GM12878 (cell line): Measurements from ENCODE around the gene ARPC5L.

Experiments used
- ATF3 ChIP-seq: IDR thresholded peaks from 2 replicates; pipeline ENCODE4 v1.6.1; 2011; ENCODE audit warnings: low read depth, mild to moderate bottlenecking, low read length, moderate library complexity, borderline replicate concordance; ENCODE audit errors: extremely low read depth
- CBX5 ChIP-seq: sonication (generic); IDR thresholded peaks from 2 replicates; pipeline ENCODE4 v1.6.1; 2016; ENCODE audit warnings: low read depth, moderate library complexity, mild to moderate bottlenecking, inconsistent platforms
- CTCF ChIP-seq, 3 experiments: IDR thresholded peaks in 2 of 3; conservative IDR thresholded peaks in 1 of 3; 2 replicates each; pipeline ENCODE4 v1.5.1; 2011; ENCODE audit warnings: low read depth in 3 of 3, low read length in 3 of 3, mild to moderate bottlenecking in 3 of 3, control low read depth in 2 of 3, moderate library complexity in 2 of 3, inconsistent platforms in 1 of 3, mixed read lengths in 1 of 3; ENCODE audit not compliant: control insufficient read depth in 2 of 3, insufficient read depth in 1 of 3; ENCODE audit errors: extremely low read depth in 1 of 3
- EGR1 ChIP-seq, 2 experiments: IDR thresholded peaks; 1 replicate in 1 of 2; 2 replicates in 1 of 2; pipeline ENCODE4 v1.6.1; 2011 to 2012; ENCODE audit warnings: low read depth in 2 of 2, low read length in 2 of 2, borderline replicate concordance in 1 of 2, mild to moderate bottlenecking in 1 of 2, moderate library complexity in 1 of 2
- FOS ChIP-seq: IDR thresholded peaks from 3 replicates; pipeline ENCODE4 v1.6.1; 2011; ENCODE audit warnings: borderline replicate concordance; ENCODE audit not compliant: insufficient read length; ENCODE audit errors: extremely low read depth
- FOXK2 ChIP-seq: fragments of 450-650 bp; IDR thresholded peaks from 2 replicates; pipeline ENCODE4 v1.6.1; 2017; ENCODE audit warnings: mild to moderate bottlenecking, moderate library complexity
- JUND ChIP-seq: IDR thresholded peaks from 2 replicates; pipeline ENCODE4 v1.6.1; 2012; ENCODE audit warnings: low read depth, mild to moderate bottlenecking, low read length, improper control_type of control experiment, moderate library complexity
- KLF5 ChIP-seq: fragments of 450-650 bp; IDR thresholded peaks from 2 replicates; pipeline ENCODE4 v1.6.1; 2014; ENCODE audit warnings: mild to moderate bottlenecking; ENCODE audit not compliant: partially characterized antibody
- MTA2 ChIP-seq: fragments of 450-650 bp; IDR thresholded peaks from 2 replicates; pipeline ENCODE4 v1.6.1; 2016; ENCODE audit warnings: low read depth, mild to moderate bottlenecking, moderate library complexity
- NR2F1 ChIP-seq: fragments of 450-650 bp; conservative IDR thresholded peaks from 2 replicates; pipeline ENCODE4 v1.6.1; 2017; ENCODE audit warnings: mild to moderate bottlenecking
- SUPT20H ChIP-seq: IDR thresholded peaks from 2 replicates; pipeline ENCODE4 v1.6.1; 2011; ENCODE audit warnings: low read depth, mild to moderate bottlenecking, low read length, moderate library complexity, borderline replicate concordance; ENCODE audit not compliant: control insufficient read depth

DNA sequence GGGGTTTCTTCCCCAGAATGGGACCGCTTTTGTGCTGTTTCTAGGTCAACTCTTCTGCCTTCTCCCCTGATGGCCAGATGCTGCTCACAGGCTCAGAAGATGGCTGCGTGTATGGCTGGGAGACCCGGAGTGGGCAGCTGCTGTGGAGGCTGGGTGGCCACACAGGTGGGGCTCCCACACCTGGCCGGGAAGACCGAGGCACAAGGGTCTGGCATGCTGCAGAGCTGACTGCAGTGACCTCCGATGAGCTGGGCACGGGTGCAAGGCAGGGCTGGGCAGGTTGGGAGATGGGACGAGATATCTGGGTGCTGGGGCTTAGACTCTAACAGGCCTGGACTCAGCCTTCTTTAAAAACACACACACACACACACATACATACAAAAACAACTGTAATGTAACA lies 7.8 kb upstream of the ARPC5L start:
- TF ChIP-seq FOXK2 (no peak), FOS (no peak), KLF5 (no peak), MTA2 (no peak), ATF3 (no peak), CTCF (IDR thresholded peaks at IDR 0.05 in 2 of 3, conservative IDR thresholded peaks at IDR 0.05 in 1 of 3; ENCODE audit: control insufficient read depth in 2 of 3, extremely low read depth in 1 of 3, insufficient read depth in 1 of 3, low read depth in 3 of 3, low read length in 3 of 3) (no peak), SUPT20H (no peak), JUND (no peak), CBX5 (no peak), EGR1 (IDR thresholded peaks at IDR 0.05; ENCODE audit: borderline replicate concordance in 1 of 2, low read depth in 2 of 2, low read length in 2 of 2) (no peak), NR2F1 (no peak)
